PC-9 (cell line): ENCODE measurements around the gene HOXC10.

ENCODE experiments used
- CTCF ChIP-seq: fragments of 200-600 bp; sonication (generic); conservative IDR thresholded peaks from 2 replicates; pipeline ENCODE4 v1.6.1; 2017; ENCODE audit warnings: mixed run types, antibody characterized with exemption, mild to moderate bottlenecking, moderate library complexity
- EZH2 ChIP-seq: fragments of 200-600 bp; sonication (generic); IDR thresholded peaks from 2 replicates; pipeline ENCODE4 v1.8.0; 2017; ENCODE audit warnings: antibody characterized with exemption, low read depth

GRCh38 chr12:54008260-54008552 is 23.3 kb downstream of the HOXC10 start:
- no peak for TF ChIP-seq CTCF
- TF ChIP-seq EZH2: no peak
